ENCODE measurements around the gene TASOR2. TPM values are rescaled to one million over a fixed set of nuclear protein-coding genes. Genes with fewer than 3 reads are reported as not detected.

Gene TASOR2
- total and polyA plus RNA-seq, 12 donors: 7.0 to 45.6 (median 32.2) TPM

- Histone ChIP-seq H3K27ac (no peak overlapping the region), H3K27me3 (no peaks in the 10 kb centered on the region), H3K4me3 (no peak overlapping the region), H3K9me3 (no peaks in the 10 kb centered on the region), H3K36me3 (peaks cover 0 to 45% (median 8%) of the 10 kb centered on the region in 9 donors), H3K4me1 (no peaks in the 10 kb centered on the region)
- no peak for TF ChIP-seq CTCF (IDR thresholded peaks at IDR 0.05)
- ATAC-seq (no peak), DNase-seq (no peak)
- intact Hi-C loops (cut with DNase I): loop anchor here in 1 of 10 donors (10.0 kb wide), 1 partner anchor 65 kb away; no protein-coding TSS in a partner anchor
- 96 to 99% methylated on average over 7 of the region's 7 CpGs for WGBS, 2 donors
Measured at GRCh38 chr10:5720182-5720581, 35.5 kb downstream of the TASOR2 start.

- no peak overlapping the region for H3K4me3 ChIP-seq
- no peaks in the 10 kb centered on the region for H3K27me3 ChIP-seq
- 84 to 88% methylated on average over 2 of the region's 2 CpGs for WGBS, 2 donors
- no peaks in the 10 kb centered on the region for H3K9me3 ChIP-seq
- no peak for TF ChIP-seq CTCF (IDR thresholded peaks at IDR 0.05)
- peaks cover 0 to 79% (median 10%) of the 10 kb centered on the region in 9 donors for H3K36me3 ChIP-seq
- no peak for DNase-seq
- no peak overlapping the region for H3K27ac ChIP-seq
- intact Hi-C loops (cut with DNase I): loop anchor here in 1 of 10 donors (10.0 kb wide), 1 partner anchor 61 kb away; no protein-coding TSS in a partner anchor
- no peak for ATAC-seq
- H3K4me1 ChIP-seq: no peaks in the 10 kb centered on the region
Measured at GRCh38 chr10:5723692-5724091, 39.1 kb downstream of the TASOR2 start.

DNA sequence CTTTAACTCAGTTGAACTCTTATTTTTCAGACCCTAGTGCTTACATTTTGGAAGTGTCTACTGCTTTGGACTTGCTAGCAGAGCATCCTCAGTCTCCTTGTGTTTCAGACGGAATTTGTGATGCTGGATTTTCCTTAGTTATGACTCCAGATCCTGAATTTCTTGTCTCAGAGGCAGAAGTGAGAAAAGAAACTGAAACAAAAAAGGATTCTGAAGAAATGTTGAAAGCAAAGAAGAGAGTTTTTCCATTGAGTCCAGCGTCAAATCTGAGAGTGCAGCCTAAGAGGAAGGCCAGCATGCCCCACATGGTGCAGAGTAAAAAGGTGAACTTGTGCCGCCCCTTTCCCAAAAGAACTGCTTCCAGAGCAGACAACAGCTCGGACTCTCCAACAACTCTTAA lies 46.1 kb downstream of the TASOR2 start:
- H3K4me1 ChIP-seq: peaks cover 0 to 11% (median 0%) of the 10 kb centered on the region in 9 donors
- H3K4me3 ChIP-seq: no peak overlapping the region
- 91 to 94% methylated on average over 4 of the region's 4 CpGs for WGBS, 2 donors
- ATAC-seq (no peak), DNase-seq (no peak)
- H3K9me3 ChIP-seq: no peaks in the 10 kb centered on the region
- no peak for TF ChIP-seq CTCF (IDR thresholded peaks at IDR 0.05)
- H3K27me3 ChIP-seq: no peaks in the 10 kb centered on the region
- no peak overlapping the region for H3K27ac ChIP-seq
- peaks cover 0 to 100% (median 19%) of the 10 kb centered on the region in 9 donors for H3K36me3 ChIP-seq
- intact Hi-C loops (cut with DNase I): no loop called here

DNA sequence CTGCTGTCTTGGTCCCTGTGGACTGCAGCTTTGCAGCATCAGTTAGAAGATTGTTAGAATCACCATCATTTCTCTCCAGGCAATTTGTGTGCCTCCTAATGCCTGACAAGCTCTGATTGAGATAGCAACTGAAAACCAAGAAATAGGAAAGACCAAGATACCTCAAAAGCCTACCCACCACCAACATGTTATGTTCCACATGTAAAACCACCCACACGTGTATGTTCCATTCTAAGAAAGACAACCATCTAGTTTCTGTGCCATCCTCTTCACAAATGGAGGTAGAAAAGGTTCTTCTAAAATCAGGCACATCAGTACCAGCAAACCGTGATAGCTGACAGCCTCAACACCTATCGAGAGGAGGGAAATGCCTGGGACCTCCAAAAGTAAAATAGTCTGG lies 46.9 kb downstream of the TASOR2 start:
- H3K36me3 ChIP-seq: peaks cover 0 to 100% (median 19%) of the 10 kb centered on the region in 9 donors
- peak overlapping the region in 2 of 10 donors; percentile 32 to 33 for H3K27ac ChIP-seq
- no peaks in the 10 kb centered on the region for H3K27me3 ChIP-seq
- DNase-seq (no peak), ATAC-seq (no peak)
- peaks cover 0 to 11% (median 0%) of the 10 kb centered on the region in 9 donors for H3K4me1 ChIP-seq
- intact Hi-C loops (cut with DNase I): no loop called here
- H3K4me3 ChIP-seq: no peak overlapping the region
- no peaks in the 10 kb centered on the region for H3K9me3 ChIP-seq
- WGBS, 2 donors: 58 to 88% methylated on average over 3 of the region's 3 CpGs
- TF ChIP-seq CTCF (IDR thresholded peaks at IDR 0.05): no peak

All from heart right ventricle (tissue), 16 donors.